BE2C (cell line): ENCODE data around the gene ECHDC3.

Source experiments
- DNase-seq: peaks from one replicate; pipeline ENCODE4 v3.0.0-alpha.2; 2020
- H3K27me3 ChIP-seq: fragments of 250-450 bp; sonication (Bioruptor Pico); 2 replicates; pipeline ENCODE4 v1.5.1; 2020; ENCODE audit warnings: mild to moderate bottlenecking
- H3K36me3 ChIP-seq: fragments of 250-450 bp; sonication (Bioruptor Pico); 2 replicates; pipeline ENCODE4 v1.5.1; 2020; ENCODE audit warnings: mild to moderate bottlenecking
- H3K4me1 ChIP-seq: fragments of 250-450 bp; sonication (Bioruptor Pico); 2 replicates; pipeline ENCODE4 v1.5.1; 2020
- H3K4me3 ChIP-seq: 2 replicates; pipeline ENCODE4 v1.5.1; 2011; ENCODE audit warnings: low read depth, low read length
- H3K9me3 ChIP-seq: fragments of 250-450 bp; sonication (Bioruptor Pico); 2 replicates; pipeline ENCODE4 v1.5.1; 2020
- TF ChIP-seq, protein P1 (sequence below): IDR thresholded peaks from 2 replicates; pipeline ENCODE4 v1.5.1; 2012; ENCODE audit warnings: mild to moderate bottlenecking, low read depth, low read length

The ECHDC3 gene

GRCh38 chr10:11758527-11759236 lies 16.5 kb downstream of the ECHDC3 start:
- H3K27me3 ChIP-seq, result no peaks in the 10 kb centered on the region
- peaks cover 5% of the 10 kb centered on the region for H3K4me1 ChIP-seq
- no peak for DNase-seq
- no peaks in the 10 kb centered on the region for H3K9me3 ChIP-seq
- H3K4me3 ChIP-seq, result no peak overlapping the region
- TF ChIP-seq, protein P1, sequence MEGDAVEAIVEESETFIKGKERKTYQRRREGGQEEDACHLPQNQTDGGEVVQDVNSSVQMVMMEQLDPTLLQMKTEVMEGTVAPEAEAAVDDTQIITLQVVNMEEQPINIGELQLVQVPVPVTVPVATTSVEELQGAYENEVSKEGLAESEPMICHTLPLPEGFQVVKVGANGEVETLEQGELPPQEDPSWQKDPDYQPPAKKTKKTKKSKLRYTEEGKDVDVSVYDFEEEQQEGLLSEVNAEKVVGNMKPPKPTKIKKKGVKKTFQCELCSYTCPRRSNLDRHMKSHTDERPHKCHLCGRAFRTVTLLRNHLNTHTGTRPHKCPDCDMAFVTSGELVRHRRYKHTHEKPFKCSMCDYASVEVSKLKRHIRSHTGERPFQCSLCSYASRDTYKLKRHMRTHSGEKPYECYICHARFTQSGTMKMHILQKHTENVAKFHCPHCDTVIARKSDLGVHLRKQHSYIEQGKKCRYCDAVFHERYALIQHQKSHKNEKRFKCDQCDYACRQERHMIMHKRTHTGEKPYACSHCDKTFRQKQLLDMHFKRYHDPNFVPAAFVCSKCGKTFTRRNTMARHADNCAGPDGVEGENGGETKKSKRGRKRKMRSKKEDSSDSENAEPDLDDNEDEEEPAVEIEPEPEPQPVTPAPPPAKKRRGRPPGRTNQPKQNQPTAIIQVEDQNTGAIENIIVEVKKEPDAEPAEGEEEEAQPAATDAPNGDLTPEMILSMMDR, result no peak
- H3K36me3 ChIP-seq, result no peaks in the 10 kb centered on the region

GRCh38 chr10:11759347-11759746 lies 17.2 kb downstream of the ECHDC3 start:
- no peak overlapping the region for H3K4me3 ChIP-seq
- H3K4me1 ChIP-seq, result peaks cover 5% of the 10 kb centered on the region
- H3K9me3 ChIP-seq, result no peaks in the 10 kb centered on the region
- no peaks in the 10 kb centered on the region for H3K27me3 ChIP-seq
- DNase-seq, result no peak
- no peaks in the 10 kb centered on the region for H3K36me3 ChIP-seq
- TF ChIP-seq, protein P1, result no peak

- Histone ChIP-seq H3K9me3 (no peaks in the 10 kb centered on the region), H3K4me3 (no peak overlapping the region), H3K4me1 (peaks cover 5% of the 10 kb centered on the region), H3K27me3 (no peaks in the 10 kb centered on the region), H3K36me3 (no peaks in the 10 kb centered on the region)
- TF ChIP-seq, protein P1, result no peak
- no peak for DNase-seq
These were observed 18.0 kb downstream of the ECHDC3 start for GRCh38 chr10:11760151-11760550.

GRCh38 chr10:11760861-11761260 lies 18.7 kb downstream of the ECHDC3 start:
- Histone ChIP-seq H3K4me1 (peaks cover 5% of the 10 kb centered on the region), H3K9me3 (no peaks in the 10 kb centered on the region), H3K36me3 (no peaks in the 10 kb centered on the region), H3K4me3 (no peak overlapping the region), H3K27me3 (no peaks in the 10 kb centered on the region)
- TF ChIP-seq, protein P1, result no peak
- DNase-seq, result no peak

DNA sequence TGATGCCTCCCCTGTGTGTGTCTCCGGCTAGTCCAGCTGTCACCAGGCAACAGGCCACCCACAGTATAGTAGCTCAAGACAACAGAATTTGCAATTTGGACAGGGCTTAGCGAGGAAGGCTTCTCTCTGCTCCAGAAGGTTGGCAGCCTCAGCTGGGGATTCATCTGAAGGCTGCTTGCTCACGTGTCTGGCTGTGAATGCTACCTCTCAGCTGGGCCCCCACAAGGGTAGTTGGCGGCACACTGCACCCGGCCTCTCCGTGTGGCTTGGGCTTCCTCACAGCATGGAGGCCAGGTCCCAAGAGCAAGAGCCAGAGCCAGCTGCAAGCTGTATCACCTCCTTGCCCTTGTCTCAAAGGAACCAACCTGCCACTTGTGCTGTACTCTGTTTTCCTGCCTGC lies 19.2 kb downstream of the ECHDC3 start:
- H3K4me3 ChIP-seq, result no peak overlapping the region
- H3K36me3 ChIP-seq, result no peaks in the 10 kb centered on the region
- no peak for DNase-seq
- TF ChIP-seq, protein P1, result no peak
- peaks cover 5% of the 10 kb centered on the region for H3K4me1 ChIP-seq
- H3K27me3 ChIP-seq, result no peaks in the 10 kb centered on the region
- no peaks in the 10 kb centered on the region for H3K9me3 ChIP-seq

- Histone ChIP-seq H3K36me3 (no peaks in the 10 kb centered on the region), H3K27me3 (no peaks in the 10 kb centered on the region), H3K9me3 (no peaks in the 10 kb centered on the region), H3K4me1 (no peaks in the 10 kb centered on the region), H3K4me3 (no peak overlapping the region)
- no peak for DNase-seq
- TF ChIP-seq, protein P1, result no peak
These were observed 20.7 kb downstream of the ECHDC3 start for GRCh38 chr10:11762706-11763500.
